GM21786 (cell line): ENCODE results near the gene ACAP2.
"Not testable (repeated sequence)": the region's sequence is repeated elsewhere in the genome, so short reads cannot be mapped to it uniquely, and the experiment has no call there.

Experiments
- ATAC-seq: cut with Tn5 transposase; IDR thresholded peaks from one replicate; pipeline ENCODE4 v1.9.1; 2021; ENCODE audit not compliant: unreplicated experiment

Gene ACAP2

DNA sequence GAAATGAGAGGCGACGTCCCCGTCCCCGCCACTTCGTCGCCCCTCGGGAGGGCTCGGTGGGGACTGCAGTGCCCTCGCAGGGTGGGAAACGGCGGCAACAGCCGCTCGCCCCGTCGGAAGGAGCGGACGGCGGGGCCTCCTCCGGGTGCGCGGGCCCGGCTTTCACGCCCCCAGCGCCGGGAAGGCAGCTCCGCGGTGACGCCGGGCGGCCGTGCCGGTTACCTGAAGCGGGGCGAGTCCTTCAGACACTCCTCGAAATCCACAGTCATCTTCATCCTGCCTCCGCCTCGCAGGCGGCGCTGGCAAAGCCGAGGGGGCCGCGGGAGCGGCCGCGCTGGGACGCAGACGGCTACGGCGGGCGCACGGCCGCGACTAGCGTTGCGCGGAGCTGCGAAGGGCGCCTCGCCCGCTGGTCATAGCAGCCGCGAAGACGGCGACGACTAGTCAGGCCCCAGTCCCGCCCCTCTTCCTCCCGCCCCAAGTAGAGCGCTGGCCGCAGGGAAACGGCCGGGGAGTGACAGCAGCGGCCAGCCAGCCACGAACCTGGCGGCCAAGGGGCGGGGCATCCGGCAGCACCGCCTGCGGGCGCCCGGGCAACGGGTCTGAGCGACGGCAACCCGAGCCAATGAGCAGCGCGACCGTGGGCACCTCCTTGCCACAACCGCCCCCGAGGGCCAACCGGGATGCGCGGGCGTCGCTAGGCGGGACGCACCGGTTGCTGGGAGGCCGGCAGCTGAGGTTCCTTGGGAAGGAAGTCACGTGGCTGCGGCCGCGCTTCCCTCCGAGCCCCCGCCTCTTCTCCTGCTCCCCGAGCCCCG, at the start of gene ACAP2:
ACAP2 (minus strand) TSS at position 448 of the 818 bp plus-strand sequence; CDS start at position 275, 173 bp downstream.
- peak; percentile 90 for ATAC-seq

DNA sequence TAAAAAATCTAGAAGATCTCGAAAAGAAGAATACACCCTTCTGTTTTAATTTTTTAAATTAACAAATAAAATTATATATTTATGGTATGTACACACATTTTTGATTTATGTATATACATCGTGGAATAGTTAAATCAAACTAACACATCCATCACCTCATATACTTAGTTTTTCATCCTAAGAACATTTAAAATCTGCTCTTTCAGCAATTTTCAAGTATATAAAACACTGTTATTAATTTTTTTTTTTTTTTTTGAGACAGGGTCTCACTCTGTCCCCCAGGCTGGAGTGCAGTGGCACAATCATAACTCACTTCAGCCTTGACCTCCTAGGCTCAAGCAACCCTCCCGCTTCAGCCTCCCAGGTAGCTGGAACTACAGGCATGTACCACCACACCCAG, 32.8 kb upstream of the ACAP2 start:
- ATAC-seq = no peak

- not testable (repeated sequence) for ATAC-seq
Measured at GRCh38 chr3:195475116-195475515, 32.3 kb upstream of the ACAP2 start.

DNA sequence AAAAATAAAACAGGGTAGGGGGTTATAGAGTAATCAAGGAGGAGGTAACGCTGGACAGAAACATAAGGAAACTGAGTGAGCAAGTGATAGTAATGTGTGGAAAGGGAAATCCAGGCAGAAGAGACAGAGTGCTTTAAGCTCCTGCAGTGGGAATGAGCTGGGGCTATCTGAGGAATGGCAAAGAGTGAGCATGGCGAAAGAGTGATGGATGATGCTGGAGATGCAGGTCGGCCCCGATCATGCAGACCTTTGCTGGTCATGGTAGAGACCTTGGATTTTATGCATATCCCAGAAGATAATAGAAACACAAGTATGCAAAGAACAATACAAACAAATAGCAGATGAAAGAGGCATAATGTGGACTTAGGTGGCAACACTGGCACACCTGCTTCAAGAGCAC, 26.0 kb upstream of the ACAP2 start:
- no peak for ATAC-seq

- ATAC-seq = no peak
Measured at GRCh38 chr3:195468391-195468776, 25.6 kb upstream of the ACAP2 start.

DNA sequence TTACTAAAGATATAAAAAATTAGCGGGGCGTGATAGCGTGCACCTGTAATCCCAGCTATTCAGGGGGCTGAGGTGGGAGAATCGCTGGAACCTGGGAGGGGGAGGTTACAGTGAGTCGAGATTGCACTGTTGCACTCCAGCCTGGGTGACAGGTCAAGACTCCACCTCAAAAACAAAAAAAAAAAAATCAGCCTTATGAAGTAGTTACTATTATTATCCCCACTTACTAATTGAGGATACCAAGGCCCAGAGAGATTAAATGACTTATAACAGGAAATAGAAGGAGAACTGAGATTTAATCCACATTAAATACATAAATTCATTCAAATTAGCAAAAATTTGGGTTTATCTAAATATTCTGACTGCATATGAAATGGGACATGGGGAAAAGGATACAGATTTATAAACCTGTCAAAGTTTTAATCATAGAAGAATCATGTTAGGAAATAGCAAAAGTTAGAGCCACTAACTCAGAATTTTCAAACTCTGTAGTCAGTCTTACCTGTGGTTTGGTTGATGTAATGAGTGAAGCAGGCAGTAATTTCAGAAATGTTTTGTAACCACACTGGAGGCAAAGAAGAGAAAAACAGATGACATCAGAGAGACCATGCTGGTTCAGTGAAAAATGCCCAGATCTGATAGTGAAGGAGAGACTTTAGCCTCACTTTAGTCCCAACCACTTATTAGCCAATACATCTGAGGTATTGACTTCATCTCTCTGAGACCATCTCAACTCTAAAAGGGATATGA, 25.0 kb upstream of the ACAP2 start:
- ATAC-seq = no peak

- no peak for ATAC-seq
Measured at GRCh38 chr3:195466251-195466650, 23.4 kb upstream of the ACAP2 start.

- ATAC-seq = not testable (repeated sequence)
Measured at GRCh38 chr3:195462922-195463321, 20.1 kb upstream of the ACAP2 start.

GRCh38 chr3:195462308-195462610, 19.4 kb upstream of the ACAP2 start:
- no peak for ATAC-seq

GRCh38 chr3:195461594-195462307, 18.9 kb upstream of the ACAP2 start:
- ATAC-seq = no peak

DNA sequence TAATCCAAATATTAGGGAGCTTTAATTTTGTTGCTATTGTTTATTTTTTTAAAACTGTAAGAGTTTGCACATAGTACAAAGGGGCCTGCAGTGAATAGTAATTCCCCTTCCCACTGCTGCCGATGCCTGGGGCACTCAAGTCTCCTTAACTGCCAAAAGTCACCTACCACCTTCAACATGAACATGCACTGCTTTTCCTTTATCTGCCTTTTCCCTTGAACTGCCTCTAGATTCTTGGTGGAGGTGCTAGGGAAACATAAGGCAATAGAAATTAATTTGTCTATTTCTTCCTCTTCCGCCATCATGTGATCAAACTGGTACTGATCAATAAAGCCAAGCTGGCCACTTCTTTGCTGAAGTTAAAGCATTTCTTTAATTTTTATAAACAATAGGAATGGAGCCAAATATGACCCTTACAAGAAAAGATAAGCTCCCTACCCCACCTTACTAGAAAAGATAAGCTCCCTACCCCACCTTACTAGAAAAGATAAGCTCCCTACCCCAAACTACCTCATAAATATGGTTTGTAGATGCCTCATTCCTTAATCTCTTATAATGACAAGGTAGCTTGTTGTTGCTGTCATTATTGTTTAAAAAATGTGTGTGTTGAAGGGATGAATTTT, 17.4 kb upstream of the ACAP2 start:
- ATAC-seq = no peak

DNA sequence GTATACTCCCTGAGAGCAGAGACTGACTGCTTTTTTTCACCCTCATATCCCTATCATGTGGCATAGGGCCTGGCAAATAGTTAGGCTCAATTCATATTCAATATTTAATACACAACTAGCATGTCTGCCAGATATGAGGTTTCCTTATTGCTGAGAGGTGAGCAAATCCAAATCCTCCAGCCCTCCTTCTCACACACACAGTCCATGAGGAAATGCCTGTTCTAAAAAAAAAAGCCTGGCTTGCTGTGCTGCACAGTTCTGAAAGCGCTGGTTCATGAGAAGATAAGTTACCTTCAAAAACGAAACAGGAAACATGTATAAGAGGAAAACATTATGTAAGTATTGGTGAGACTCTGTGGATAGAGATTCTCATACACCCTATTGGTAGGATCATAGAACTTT, 15.5 kb upstream of the ACAP2 start:
- ATAC-seq = peak; percentile 90

DNA sequence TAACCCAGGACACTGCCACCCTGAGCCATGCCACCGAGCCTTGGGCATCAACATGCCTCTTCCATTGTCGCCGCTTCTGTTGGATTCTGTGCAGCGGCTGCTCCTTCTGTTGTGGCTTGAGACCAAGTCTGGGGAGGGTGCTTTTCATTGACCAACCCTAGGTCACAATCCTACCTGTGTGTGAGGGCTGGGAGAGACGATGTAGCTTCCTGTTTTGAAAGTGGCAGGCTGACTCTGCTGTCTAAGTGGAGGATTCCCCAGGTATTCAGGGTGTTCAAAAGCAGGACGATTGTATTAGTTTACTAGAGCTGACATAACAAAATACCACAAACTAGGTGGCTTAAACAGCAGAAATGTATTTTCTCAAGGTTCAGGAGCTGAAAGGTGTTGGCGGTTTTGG, 13.0 kb upstream of the ACAP2 start:
- ATAC-seq = no peak

DNA sequence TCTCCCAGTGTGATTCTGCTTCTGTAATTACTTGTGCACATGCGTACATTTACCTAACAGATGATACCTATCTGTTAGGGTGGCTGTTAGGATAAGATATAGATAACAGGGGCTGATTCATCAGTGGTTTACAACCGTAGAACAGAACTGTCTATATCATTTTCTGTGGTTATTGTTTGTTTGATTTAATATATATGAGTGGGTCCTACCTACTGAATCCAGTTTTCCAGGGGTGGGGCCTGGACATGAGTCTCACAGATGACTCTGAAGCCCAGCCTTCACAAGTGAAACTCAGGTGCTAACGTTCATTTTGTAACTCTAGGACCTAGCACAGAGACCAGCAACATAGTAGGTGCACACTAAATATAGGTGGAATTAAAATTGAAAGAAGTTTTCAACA, 10.4 kb upstream of the ACAP2 start:
- ATAC-seq = no peak

GRCh38 chr3:195451373-195452015, 8.7 kb upstream of the ACAP2 start:
- no peak for ATAC-seq

- no peak for ATAC-seq
Measured at GRCh38 chr3:195450731-195451229, 8.0 kb upstream of the ACAP2 start.

DNA sequence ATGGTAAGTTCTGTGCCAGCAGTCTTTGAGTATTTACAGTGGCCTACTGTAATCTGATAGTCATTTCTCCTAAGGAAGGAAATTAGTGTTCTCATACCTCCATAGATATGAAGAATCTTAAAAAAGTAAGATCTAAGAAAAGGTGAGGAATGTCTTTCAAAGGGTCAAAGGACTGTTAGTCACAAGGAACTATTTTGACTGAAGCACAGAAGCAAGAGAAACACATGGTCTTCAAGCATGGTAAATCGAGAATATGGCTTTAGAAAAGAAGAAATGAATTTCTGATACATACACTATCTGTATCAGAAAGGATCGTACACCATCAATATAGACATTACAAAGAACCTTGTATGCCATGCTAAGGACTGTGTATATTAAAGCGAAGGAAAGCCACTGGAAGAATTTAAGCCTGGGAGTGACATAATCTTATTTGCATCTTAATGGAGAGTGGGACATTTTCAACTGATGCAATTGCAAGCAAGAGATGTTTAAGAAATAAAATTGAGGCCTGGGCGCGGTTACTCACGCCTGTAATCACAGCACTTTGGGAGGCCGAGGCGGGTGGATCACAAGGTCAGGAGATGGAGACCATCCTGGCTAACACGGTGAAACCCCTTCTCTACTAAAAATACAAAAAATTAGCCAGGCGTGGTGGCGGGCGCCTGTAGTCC, 5.5 kb upstream of the ACAP2 start:
- no peak for ATAC-seq

GRCh38 chr3:195447201-195447600, 4.4 kb upstream of the ACAP2 start:
- ATAC-seq = no peak

GRCh38 chr3:195446359-195446758, 3.5 kb upstream of the ACAP2 start:
- no peak for ATAC-seq

DNA sequence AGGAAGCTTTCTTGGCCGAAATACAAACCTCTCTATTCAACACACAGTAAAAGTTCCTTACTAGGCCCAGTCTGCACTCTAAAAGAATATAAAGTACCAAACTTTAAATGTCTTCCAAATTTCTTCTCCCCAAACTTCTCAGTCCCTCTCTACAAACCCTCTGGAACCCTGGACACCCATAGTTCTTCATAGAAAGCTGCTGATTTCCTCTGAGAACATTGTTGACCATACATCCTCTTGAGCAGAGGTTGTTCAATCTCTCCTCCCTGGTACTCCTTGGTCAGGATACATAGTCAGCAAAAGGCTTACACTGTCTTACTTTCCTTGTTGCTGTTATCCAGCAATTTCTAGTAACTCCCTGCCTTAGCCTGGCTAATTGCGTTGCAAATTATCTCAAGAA, 3.1 kb upstream of the ACAP2 start:
- no peak for ATAC-seq
